GM18505 (cell line): ENCODE data around the gene TSPYL1.
"Not testable (repeated sequence)": the region's sequence is repeated elsewhere in the genome, so short reads cannot be mapped to it uniquely, and the experiment has no call there.

Source experiments
- ATAC-seq: cut with Tn5 transposase; IDR thresholded peaks from one replicate; pipeline ENCODE4 v1.9.1; 2021; ENCODE audit not compliant: unreplicated experiment
- POLR2A ChIP-seq: IDR thresholded peaks from 4 replicates; pipeline ENCODE4 v1.6.1; 2011; ENCODE audit warnings: borderline replicate concordance; ENCODE audit not compliant: insufficient read depth, insufficient read length; ENCODE audit errors: extremely low read depth

The TSPYL1 gene

DNA sequence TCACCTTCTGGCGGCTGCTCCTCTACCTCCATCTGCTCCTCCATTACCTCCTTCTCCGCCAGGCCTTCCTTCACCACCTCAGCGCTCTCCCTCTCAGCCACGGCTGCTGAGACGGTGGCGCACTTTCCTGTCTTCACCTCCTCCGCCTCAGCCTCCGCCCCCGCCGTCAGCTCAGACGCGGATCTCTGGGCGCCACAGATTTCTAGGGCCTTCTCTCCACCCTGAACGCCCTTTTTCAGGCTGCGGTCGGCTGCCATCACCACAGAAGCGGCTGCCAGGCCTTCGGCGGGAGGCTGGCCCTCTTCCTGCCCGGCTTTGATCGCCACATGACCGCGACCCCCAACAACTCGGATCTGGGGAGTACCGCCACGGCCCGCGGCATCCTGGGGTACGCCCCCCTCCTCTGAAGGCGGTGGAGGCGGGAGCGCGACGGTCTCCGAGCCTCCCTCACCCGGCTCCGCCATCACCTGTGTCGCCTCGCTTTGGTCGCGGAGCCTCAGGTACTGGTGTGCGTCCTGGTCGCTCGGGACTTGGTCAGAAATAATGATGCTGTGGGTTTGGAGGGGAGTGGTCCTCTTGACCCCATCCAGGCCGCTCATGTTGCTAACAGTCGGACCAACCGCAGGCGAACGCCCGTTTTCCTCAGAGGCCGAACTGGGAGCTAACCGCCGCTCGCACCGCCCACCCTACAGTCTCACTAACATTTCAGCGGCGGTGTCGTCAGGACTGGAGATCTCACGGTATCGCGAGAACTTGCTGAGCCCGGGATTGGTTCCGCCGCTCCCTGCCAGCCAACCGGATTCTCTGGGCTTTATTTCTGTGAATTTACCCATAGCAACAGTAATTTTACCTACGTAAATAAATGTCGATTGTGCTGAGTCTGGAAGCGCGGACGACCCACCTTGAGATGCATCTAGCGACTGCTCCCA is at the start of gene TSPYL1:
Gene TSPYL1 (minus strand): TSS at position 699 of the 929 bp plus-strand sequence. CDS start 100 bp downstream, at position 599.
- ATAC-seq = peak; percentile 96
- peak; percentile 92 for TF ChIP-seq POLR2A

DNA sequence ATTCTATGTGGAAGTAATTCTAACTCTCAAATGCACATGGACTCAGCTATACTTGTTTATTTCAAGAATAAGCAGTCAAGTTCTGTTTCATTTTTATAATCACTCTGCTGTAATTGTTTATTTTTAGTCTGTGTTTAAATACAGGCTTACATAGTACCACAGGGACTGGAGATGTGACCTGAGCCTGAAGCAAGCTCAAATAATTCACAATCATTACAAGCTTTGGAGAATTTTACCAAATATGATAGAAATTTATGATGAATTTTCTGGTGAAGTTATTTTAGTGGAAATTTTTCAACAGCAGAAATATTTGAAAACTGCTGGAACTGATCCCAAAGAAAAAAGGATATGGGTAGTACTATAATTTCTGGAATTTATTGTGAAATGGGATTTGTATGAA is 49.4 kb upstream of the TSPYL1 start:
- TF ChIP-seq POLR2A = no peak
- no peak for ATAC-seq

GRCh38 chr6:116328528-116328903 is 48.8 kb upstream of the TSPYL1 start:
- no peak for TF ChIP-seq POLR2A
- no peak for ATAC-seq

GRCh38 chr6:116327803-116328527 is 48.2 kb upstream of the TSPYL1 start:
- no peak for ATAC-seq
- no peak for TF ChIP-seq POLR2A

DNA sequence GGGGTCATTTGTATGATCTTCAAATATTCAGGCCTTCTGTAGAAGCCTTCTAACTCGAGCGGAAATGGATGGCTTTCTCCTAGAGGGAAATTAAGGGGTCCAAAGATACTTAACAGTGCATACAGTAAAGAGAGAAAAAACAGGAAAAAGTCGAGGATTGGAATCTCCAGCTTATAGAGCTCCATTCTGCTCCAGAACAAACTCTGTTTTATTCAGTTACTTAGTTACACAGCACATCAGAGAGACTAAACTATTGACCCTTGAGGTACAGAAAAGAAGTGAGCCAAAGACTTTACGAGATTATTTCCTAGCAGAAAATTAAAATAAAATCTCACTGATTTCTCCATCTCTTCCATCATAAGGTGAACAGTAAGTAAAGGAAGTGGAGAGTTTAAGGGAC is 47.3 kb upstream of the TSPYL1 start:
- no peak for TF ChIP-seq POLR2A
- no peak for ATAC-seq

GRCh38 chr6:116326181-116326671 is 46.5 kb upstream of the TSPYL1 start:
- no peak for TF ChIP-seq POLR2A
- ATAC-seq = no peak

- ATAC-seq = not testable (repeated sequence)
These were observed 46.0 kb upstream of the TSPYL1 start for GRCh38 chr6:116325634-116326132.

GRCh38 chr6:116323863-116324262 is 44.1 kb upstream of the TSPYL1 start:
- TF ChIP-seq POLR2A = no peak
- ATAC-seq = no peak

GRCh38 chr6:116321933-116322332 is 42.2 kb upstream of the TSPYL1 start:
- ATAC-seq = not testable (repeated sequence)

GRCh38 chr6:116316772-116317467 is 37.2 kb upstream of the TSPYL1 start:
- TF ChIP-seq POLR2A = no peak
- no peak for ATAC-seq

DNA sequence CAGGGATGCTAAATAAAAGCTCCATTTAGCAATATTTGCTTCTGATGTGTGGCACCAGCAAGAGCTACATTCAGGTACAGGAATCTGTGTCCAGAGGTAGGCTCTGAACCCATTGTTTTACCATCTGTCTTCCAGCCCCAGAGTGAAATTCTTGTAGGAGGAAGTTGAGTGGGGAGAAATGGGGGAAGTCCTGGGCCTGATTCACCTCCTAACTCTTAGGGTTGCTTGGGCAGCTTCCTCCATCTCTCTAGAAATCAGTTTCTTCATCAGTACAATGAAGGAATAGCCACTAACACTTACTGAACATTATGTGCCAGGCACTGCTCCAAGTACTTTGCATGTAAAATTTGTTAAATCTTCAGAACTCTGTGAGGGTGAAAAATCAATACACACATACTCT is 35.1 kb upstream of the TSPYL1 start:
- ATAC-seq = no peak

DNA sequence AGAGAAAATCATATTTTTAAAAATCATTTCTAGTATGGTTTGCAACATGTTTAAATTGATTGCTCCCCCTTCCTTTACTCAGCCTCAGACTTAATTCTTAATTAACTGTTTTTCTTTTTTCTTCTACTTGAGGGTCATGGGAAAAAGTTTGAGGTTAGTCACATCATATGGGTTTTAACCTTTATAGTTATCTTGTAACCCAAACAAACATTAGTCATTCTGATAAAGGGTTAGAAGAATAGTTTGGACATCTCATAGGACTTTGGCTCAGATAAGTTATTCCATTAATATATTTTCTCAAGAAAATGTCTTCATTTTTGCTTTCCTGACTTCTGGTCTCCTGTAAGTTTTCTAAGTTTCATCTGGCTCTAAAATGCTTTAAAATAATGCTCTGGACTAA is 34.5 kb upstream of the TSPYL1 start:
- ATAC-seq = no peak
- TF ChIP-seq POLR2A = no peak

More for the DNA sequence above, 35.1 kb upstream of the TSPYL1 start:
- TF ChIP-seq POLR2A = no peak

DNA sequence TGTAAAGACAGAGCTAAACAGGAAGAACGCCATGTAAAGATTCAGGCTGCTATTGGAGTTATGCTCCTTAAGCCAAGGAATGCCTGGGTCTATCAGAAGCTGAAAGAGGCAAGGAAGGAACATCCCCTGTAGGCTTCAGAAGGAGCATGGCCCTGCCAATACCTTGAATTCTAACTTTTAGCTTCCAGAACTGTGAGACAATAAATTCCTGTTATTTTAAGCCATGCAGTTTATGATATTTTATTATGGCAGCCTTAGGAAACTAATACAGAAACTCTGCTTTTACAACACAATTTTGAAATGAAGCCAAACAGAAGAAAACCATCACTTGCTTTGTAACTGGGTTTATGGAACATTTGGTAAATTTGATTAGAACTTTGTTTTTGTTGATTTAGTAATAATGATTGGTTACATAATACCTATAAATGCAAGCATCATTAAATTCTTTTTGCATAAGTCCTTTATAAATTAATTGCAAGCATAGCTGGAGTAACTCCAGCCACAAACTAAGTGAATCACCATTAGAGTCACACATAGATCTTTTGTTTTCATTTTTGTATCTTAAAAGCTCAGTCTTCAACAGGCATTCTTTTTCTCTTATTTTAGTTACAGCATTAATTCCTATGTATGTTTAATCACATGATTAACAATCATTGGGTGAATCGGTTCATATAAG is 33.5 kb upstream of the TSPYL1 start:
- no peak for ATAC-seq

More for the DNA sequence above, 33.5 kb upstream of the TSPYL1 start:
- TF ChIP-seq POLR2A = no peak
